ENCODE results near the gene MFSD2B. TPM values are rescaled to one million over a fixed set of nuclear protein-coding genes. Genes with fewer than 3 reads are reported as not detected.

MFSD2B gene
- total and polyA plus RNA-seq, 2 donors (not counting 1 experiment from before 2014, with no cell fraction given): not detected

DNA sequence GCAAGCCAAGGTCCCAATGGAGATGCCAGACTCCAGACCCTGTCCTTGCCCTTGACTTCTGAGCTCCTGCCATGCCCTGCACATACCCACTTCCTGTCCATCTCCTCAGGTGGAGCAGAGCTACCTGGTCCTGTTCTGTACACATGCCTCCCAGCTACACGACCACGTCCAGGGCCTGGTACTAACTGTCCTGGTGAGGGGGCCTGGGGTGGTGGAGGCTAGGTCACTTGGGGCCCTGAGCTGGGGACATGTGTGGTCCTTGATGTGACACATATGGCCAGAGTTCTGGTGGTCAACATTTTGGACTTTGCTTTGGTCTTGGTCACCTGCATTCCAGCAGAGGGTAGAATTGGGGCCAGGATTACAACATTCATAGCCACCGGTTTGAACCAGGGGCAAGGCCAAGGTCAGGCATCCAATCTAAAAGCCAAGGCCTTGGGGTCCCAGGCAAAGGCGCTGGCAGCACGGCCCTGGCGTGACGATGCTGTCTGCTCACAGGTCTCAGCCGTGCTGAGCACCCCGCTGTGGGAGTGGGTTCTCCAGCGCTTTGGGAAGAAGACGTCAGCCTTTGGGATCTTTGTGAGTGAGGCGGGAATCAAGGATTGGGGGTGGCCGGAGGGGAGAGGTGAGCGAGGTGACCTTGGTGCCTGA is 12.6 kb downstream of the MFSD2B start:
- intact Hi-C loops (cut with micrococcal nuclease): no loop called here
- ATAC-seq (ENCODE audit: low read depth) (no peak), DNase-seq (no peak)
- no peak overlapping the region for H3K4me3 ChIP-seq (ENCODE audit: control extremely low read depth in 1 of 5, extremely low read depth in 1 of 5, insufficient read depth in 1 of 5, low read depth in 2 of 5, low read length in 4 of 5)
- no peak overlapping the region for H3K4me2 ChIP-seq (replicated peaks; ENCODE audit: low read depth, low read length, poor library complexity, severe bottlenecking)
- H2AFZ ChIP-seq (ENCODE audit: insufficient read depth, low read depth, low read length, poor library complexity, severe bottlenecking): no peak overlapping the region
- ChIA-PET CTCF (no interaction called here), POLR2A (no interaction called here)
- Mint-ChIP-seq H3K9me3 (ENCODE audit: insufficient read depth) (no peaks in the 10 kb centered on the region), H3K27ac (no peak overlapping the region), H3K27me3 (no peaks in the 10 kb centered on the region), H3K4me3 (no peak overlapping the region), H3K4me1 (no peaks in the 10 kb centered on the region)
- no peaks in the 10 kb centered on the region for H3K9me3 ChIP-seq (ENCODE audit: control extremely low read depth in 1 of 3, control insufficient read depth in 2 of 3, insufficient read depth in 1 of 3, low read length in 2 of 3)
- H3K27ac ChIP-seq (ENCODE audit: low read length in 2 of 2): no peak overlapping the region
- no peaks in the 10 kb centered on the region for H3K4me1 ChIP-seq (ENCODE audit: control insufficient read depth in 2 of 2, insufficient read depth in 2 of 2, low read length in 2 of 2)
- no peaks in the 10 kb centered on the region for H3K79me2 ChIP-seq (ENCODE audit: control insufficient read depth, insufficient read depth, low read length)
- WGBS (ENCODE audit: insufficient coverage): 99% methylated on average over 12 of the region's 14 CpGs
- no peaks in the 10 kb centered on the region for H3K27me3 ChIP-seq (replicated peaks in 1 of 4; ENCODE audit: control extremely low read depth in 1 of 4, control insufficient read depth in 3 of 4, insufficient read depth in 4 of 4, low read length in 3 of 4)
- H3K36me3 ChIP-seq (replicated peaks in 1 of 2; ENCODE audit: control extremely low read depth in 1 of 2, control insufficient read depth in 1 of 2, extremely low read depth in 1 of 2, insufficient read depth in 2 of 2, low read length in 1 of 2): peaks cover 2 to 16% of the 10 kb centered on the region in 2 experiments
- no peak overlapping the region for H3K9ac ChIP-seq (ENCODE audit: low read length)
- TF ChIP-seq, protein P1, sequence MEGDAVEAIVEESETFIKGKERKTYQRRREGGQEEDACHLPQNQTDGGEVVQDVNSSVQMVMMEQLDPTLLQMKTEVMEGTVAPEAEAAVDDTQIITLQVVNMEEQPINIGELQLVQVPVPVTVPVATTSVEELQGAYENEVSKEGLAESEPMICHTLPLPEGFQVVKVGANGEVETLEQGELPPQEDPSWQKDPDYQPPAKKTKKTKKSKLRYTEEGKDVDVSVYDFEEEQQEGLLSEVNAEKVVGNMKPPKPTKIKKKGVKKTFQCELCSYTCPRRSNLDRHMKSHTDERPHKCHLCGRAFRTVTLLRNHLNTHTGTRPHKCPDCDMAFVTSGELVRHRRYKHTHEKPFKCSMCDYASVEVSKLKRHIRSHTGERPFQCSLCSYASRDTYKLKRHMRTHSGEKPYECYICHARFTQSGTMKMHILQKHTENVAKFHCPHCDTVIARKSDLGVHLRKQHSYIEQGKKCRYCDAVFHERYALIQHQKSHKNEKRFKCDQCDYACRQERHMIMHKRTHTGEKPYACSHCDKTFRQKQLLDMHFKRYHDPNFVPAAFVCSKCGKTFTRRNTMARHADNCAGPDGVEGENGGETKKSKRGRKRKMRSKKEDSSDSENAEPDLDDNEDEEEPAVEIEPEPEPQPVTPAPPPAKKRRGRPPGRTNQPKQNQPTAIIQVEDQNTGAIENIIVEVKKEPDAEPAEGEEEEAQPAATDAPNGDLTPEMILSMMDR (IDR thresholded peaks at IDR 0.05): no peak
- no peak for TF ChIP-seq EZH2 (IDR thresholded peaks at IDR 0.05; ENCODE audit: borderline replicate concordance, insufficient read depth, low read depth, low read length, poor library complexity, severe bottlenecking)
- no peaks in the 10 kb centered on the region for H4K20me1 ChIP-seq (ENCODE audit: control insufficient read depth, insufficient read depth, low read length, poor library complexity, severe bottlenecking)

DNA sequence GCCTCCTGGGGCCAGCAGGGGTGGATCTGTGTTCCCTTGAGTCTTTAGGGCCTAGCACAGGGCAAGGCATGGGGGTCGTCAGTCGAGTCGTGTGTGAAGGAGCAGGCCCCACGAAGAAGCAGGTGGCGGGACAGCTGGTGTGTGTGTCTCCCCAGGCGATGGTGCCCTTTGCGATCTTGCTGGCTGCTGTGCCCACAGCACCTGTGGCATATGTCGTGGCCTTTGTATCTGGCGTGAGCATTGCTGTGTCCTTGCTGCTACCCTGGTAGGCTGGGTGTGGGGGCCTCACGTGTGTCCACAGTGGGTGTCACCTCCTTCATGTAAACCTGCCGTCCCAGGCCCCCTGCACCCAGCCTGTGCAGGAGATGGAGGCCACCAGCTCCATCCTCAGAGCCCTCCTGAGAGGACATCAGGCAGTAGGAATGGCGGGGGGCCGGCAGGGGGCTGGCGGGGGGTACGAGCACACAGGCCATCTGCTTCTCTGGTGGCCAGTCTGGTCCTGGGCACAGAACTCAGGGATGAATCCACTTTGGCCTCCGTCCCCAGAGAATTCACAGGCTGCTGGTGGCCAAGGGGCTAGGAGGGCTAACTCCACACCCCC is 13.2 kb downstream of the MFSD2B start:
- Mint-ChIP-seq H3K4me1 (no peaks in the 10 kb centered on the region), H3K4me3 (no peak overlapping the region), H3K27me3 (no peaks in the 10 kb centered on the region), H3K9me3 (ENCODE audit: insufficient read depth) (no peaks in the 10 kb centered on the region), H3K27ac (no peak overlapping the region)
- no peak for DNase-seq
- no peak for ATAC-seq (ENCODE audit: low read depth)
- Histone ChIP-seq H3K4me2 (replicated peaks; ENCODE audit: low read depth, low read length, poor library complexity, severe bottlenecking) (no peak overlapping the region), H3K9ac (ENCODE audit: low read length) (no peak overlapping the region), H3K4me3 (ENCODE audit: control extremely low read depth in 1 of 5, extremely low read depth in 1 of 5, insufficient read depth in 1 of 5, low read depth in 2 of 5, low read length in 4 of 5) (no peak overlapping the region), H3K9me3 (ENCODE audit: control extremely low read depth in 1 of 3, control insufficient read depth in 2 of 3, insufficient read depth in 1 of 3, low read length in 2 of 3) (no peaks in the 10 kb centered on the region), H3K36me3 (replicated peaks in 1 of 2; ENCODE audit: control extremely low read depth in 1 of 2, control insufficient read depth in 1 of 2, extremely low read depth in 1 of 2, insufficient read depth in 2 of 2, low read length in 1 of 2) (peaks cover 2 to 16% of the 10 kb centered on the region in 2 experiments), H2AFZ (ENCODE audit: insufficient read depth, low read depth, low read length, poor library complexity, severe bottlenecking) (no peak overlapping the region), H4K20me1 (ENCODE audit: control insufficient read depth, insufficient read depth, low read length, poor library complexity, severe bottlenecking) (no peaks in the 10 kb centered on the region), H3K27me3 (replicated peaks in 1 of 4; ENCODE audit: control extremely low read depth in 1 of 4, control insufficient read depth in 3 of 4, insufficient read depth in 4 of 4, low read length in 3 of 4) (no peaks in the 10 kb centered on the region), H3K27ac (ENCODE audit: low read length in 2 of 2) (no peak overlapping the region), H3K79me2 (ENCODE audit: control insufficient read depth, insufficient read depth, low read length) (no peaks in the 10 kb centered on the region), H3K4me1 (ENCODE audit: control insufficient read depth in 2 of 2, insufficient read depth in 2 of 2, low read length in 2 of 2) (no peaks in the 10 kb centered on the region)
- no peak for TF ChIP-seq EZH2 (IDR thresholded peaks at IDR 0.05; ENCODE audit: borderline replicate concordance, insufficient read depth, low read depth, low read length, poor library complexity, severe bottlenecking)
- TF ChIP-seq, protein P1 (IDR thresholded peaks at IDR 0.05): no peak
- 85% methylated on average over 15 of the region's 16 CpGs for WGBS (ENCODE audit: insufficient coverage)
- ChIA-PET POLR2A (no interaction called here), CTCF (no interaction called here)
- intact Hi-C loops (cut with micrococcal nuclease): no loop called here

Measured in B cell (primary cell).